Nephron (organoid): ENCODE data around the gene IGLON5.

ENCODE experiments used
- H3K27ac Mint-ChIP-seq, 3 experiments: 2 replicates each; pipeline ENCODE4 v1.8.0; 2020; ENCODE audit warnings: mixed read lengths in 3 of 3, mild to moderate bottlenecking in 2 of 3, moderate library complexity in 1 of 3
- H3K27me3 Mint-ChIP-seq: 2 replicates; pipeline ENCODE4 v1.8.0; 2021; ENCODE audit warnings: low read depth, mild to moderate bottlenecking, moderate library complexity, mixed read lengths
- H3K36me3 Mint-ChIP-seq: 2 replicates; pipeline ENCODE4 v1.8.0; 2020; ENCODE audit warnings: low read depth, mixed read lengths
- H3K4me1 Mint-ChIP-seq: 2 replicates; pipeline ENCODE4 v1.8.0; 2020; ENCODE audit warnings: mixed read lengths
- H3K4me3 Mint-ChIP-seq, 3 experiments: 2 replicates each; pipeline ENCODE4 v1.8.0; 2020; ENCODE audit warnings: mild to moderate bottlenecking in 3 of 3, mixed read lengths in 3 of 3, moderate library complexity in 2 of 3
- H3K9me3 Mint-ChIP-seq: 2 replicates; pipeline ENCODE4 v1.8.0; 2020; ENCODE audit warnings: mixed read lengths
- CTCF ChIP-seq, 3 experiments: fragments of 200-600 bp; sonication (generic); IDR thresholded peaks; one replicate each; pipeline ENCODE4 v1.5.0; 2021; ENCODE audit warnings: antibody characterized with exemption in 3 of 3; ENCODE audit not compliant: unreplicated experiment in 3 of 3

The IGLON5 gene

GRCh38 chr19:51351266-51351990 is 40.0 kb downstream of the IGLON5 start:
- Mint-ChIP-seq H3K27me3 (no peaks in the 10 kb centered on the region), H3K9me3 (no peaks in the 10 kb centered on the region), H3K36me3 (peaks cover 24% of the 10 kb centered on the region), H3K4me1 (peaks cover 15% of the 10 kb centered on the region), H3K27ac (no peak overlapping the region), H3K4me3 (no peak overlapping the region)
- no peak for TF ChIP-seq CTCF (IDR thresholded peaks at IDR 0.05; ENCODE audit: unreplicated experiment in 3 of 3)

- Mint-ChIP-seq H3K9me3 (no peaks in the 10 kb centered on the region), H3K4me1 (peaks cover 15% of the 10 kb centered on the region), H3K36me3 (peaks cover 16% of the 10 kb centered on the region), H3K27me3 (no peaks in the 10 kb centered on the region), H3K27ac (no peak overlapping the region), H3K4me3 (no peak overlapping the region)
- no peak for TF ChIP-seq CTCF (IDR thresholded peaks at IDR 0.05; ENCODE audit: unreplicated experiment in 3 of 3)
Observed at GRCh38 chr19:51352783-51353360, 41.4 kb downstream of the IGLON5 start.

DNA sequence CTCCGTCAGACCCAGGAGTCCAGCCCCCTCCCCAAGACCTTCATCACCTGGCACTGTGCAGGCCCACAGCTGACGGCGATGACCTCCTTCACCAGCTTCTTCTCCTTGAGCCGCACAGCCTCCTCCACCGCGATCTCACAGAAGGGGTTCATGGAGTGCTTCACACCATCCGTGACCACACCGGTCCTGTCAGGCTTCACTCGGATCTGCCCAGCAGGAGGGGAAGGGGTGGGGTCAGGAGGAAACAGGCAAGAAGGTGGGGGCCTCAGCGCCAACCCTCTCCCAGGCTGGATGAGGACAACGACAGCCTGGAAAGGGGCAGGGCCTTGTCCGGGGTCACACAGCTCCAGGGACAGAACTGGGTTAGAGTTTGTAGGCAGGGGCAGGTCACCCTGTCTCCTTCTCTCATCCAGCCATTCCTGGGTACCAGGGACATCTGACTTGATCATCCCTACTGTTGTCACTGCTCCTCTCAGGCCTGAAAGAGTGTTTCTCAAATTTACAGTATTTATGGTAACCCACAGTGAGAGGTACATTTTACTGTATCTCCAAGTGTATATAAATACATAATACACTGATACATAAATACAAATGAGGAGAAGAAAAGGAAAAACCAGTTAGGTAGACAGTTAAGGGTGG is 42.8 kb downstream of the IGLON5 start:
- no peaks in the 10 kb centered on the region for H3K9me3 Mint-ChIP-seq
- H3K27me3 Mint-ChIP-seq: no peaks in the 10 kb centered on the region
- H3K36me3 Mint-ChIP-seq: peaks cover 16% of the 10 kb centered on the region
- H3K27ac Mint-ChIP-seq: peak overlapping the region; percentile 87 to 94 (median 88)
- no peak for TF ChIP-seq CTCF (IDR thresholded peaks at IDR 0.05; ENCODE audit: unreplicated experiment in 3 of 3)
- peaks cover 18% of the 10 kb centered on the region for H3K4me1 Mint-ChIP-seq
- peak overlapping the region; percentile 50 to 58 (median 54) for H3K4me3 Mint-ChIP-seq

DNA sequence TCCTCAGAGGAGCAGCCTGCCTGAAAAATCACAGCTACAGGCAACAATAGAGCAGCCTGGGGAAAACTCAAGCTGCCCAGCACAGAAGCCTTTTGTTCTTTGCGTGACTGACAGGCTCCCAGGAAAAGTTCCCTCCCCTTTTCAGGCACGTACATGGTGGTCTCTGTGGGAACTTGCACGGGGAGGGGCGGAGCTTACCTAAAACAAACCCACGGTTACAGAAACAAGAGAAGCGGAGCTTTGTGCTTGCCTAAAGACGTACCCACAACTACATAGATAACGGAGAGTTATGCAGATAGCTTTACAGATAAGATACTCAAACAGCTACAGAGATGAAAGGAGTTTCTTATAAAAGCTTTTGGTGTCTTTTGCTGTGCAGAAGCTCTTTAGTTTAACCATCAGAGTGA is 43.3 kb downstream of the IGLON5 start:
- Mint-ChIP-seq H3K4me1 (peaks cover 22% of the 10 kb centered on the region), H3K9me3 (no peaks in the 10 kb centered on the region), H3K36me3 (peaks cover 16% of the 10 kb centered on the region), H3K4me3 (peak overlapping the region; percentile 7 to 58 (median 50)), H3K27me3 (no peaks in the 10 kb centered on the region), H3K27ac (peak overlapping the region; percentile 87 to 94 (median 88))
- TF ChIP-seq CTCF (IDR thresholded peaks at IDR 0.05; ENCODE audit: unreplicated experiment in 3 of 3): no peak

GRCh38 chr19:51356159-51356801 is 44.8 kb downstream of the IGLON5 start:
- TF ChIP-seq CTCF (IDR thresholded peaks at IDR 0.05; ENCODE audit: unreplicated experiment in 3 of 3): no peak
- H3K27ac Mint-ChIP-seq: peak overlapping the region in 1 of 3 experiments; percentile 63
- peaks cover 22% of the 10 kb centered on the region for H3K4me1 Mint-ChIP-seq
- no peak overlapping the region for H3K4me3 Mint-ChIP-seq
- H3K9me3 Mint-ChIP-seq: no peaks in the 10 kb centered on the region
- H3K36me3 Mint-ChIP-seq: peaks cover 15% of the 10 kb centered on the region
- H3K27me3 Mint-ChIP-seq: no peaks in the 10 kb centered on the region
